GM06990 (cell line): ENCODE results near the gene LPP.

Experiments used
- DNase-seq: peaks from one replicate; pipeline ENCODE4 v3.0.0-alpha.2; 2011; ENCODE audit not compliant: insufficient read length; ENCODE audit errors: extremely low read depth
- H3K27me3 ChIP-seq: replicated peaks from 2 replicates; pipeline ENCODE4 v1.6.0; 2011; ENCODE audit warnings: low read length; ENCODE audit not compliant: control insufficient read depth, insufficient read depth
- H3K36me3 ChIP-seq: 2 replicates; pipeline ENCODE4 v1.5.1; 2011; ENCODE audit warnings: low read length; ENCODE audit not compliant: control insufficient read depth, insufficient read depth
- H3K4me3 ChIP-seq: replicated peaks from 2 replicates; pipeline ENCODE4 v1.5.1; 2011; ENCODE audit warnings: low read depth, mild to moderate bottlenecking, control low read depth, low read length
- TF ChIP-seq, protein P1 (sequence below): IDR thresholded peaks from 2 replicates; pipeline ENCODE4 v1.5.1; 2011; ENCODE audit warnings: low read length, control low read depth, mild to moderate bottlenecking, inconsistent platforms; ENCODE audit not compliant: insufficient read depth, poor library complexity, severe bottlenecking

Gene LPP

DNA sequence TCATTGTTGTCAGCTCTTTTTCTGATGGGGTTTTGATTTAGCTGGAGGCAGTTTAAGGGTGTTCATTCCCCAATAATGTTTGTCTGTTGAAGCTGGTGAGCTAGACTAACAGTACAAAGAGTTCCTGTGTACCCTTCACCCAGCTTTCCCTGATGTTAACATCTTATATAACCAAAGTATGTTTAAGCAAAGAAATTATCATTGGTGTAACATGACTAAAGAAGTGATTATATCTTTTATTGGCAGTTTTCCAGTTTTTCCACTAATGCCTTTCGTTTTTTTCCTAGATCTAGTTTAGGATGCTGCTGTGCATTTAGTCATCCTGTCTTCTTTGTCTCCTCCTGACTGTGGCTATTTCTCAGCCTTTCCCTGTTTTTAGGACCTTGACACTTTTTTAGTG lies 165.6 kb downstream of the LPP start:
- Histone ChIP-seq H3K27me3 (no peaks in the 10 kb centered on the region; the same call in none of the 2 replicates), H3K4me3 (no peak overlapping the region), H3K36me3 (no peaks in the 10 kb centered on the region)
- no peak for DNase-seq
- TF ChIP-seq, protein P1, sequence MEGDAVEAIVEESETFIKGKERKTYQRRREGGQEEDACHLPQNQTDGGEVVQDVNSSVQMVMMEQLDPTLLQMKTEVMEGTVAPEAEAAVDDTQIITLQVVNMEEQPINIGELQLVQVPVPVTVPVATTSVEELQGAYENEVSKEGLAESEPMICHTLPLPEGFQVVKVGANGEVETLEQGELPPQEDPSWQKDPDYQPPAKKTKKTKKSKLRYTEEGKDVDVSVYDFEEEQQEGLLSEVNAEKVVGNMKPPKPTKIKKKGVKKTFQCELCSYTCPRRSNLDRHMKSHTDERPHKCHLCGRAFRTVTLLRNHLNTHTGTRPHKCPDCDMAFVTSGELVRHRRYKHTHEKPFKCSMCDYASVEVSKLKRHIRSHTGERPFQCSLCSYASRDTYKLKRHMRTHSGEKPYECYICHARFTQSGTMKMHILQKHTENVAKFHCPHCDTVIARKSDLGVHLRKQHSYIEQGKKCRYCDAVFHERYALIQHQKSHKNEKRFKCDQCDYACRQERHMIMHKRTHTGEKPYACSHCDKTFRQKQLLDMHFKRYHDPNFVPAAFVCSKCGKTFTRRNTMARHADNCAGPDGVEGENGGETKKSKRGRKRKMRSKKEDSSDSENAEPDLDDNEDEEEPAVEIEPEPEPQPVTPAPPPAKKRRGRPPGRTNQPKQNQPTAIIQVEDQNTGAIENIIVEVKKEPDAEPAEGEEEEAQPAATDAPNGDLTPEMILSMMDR = no peak

DNA sequence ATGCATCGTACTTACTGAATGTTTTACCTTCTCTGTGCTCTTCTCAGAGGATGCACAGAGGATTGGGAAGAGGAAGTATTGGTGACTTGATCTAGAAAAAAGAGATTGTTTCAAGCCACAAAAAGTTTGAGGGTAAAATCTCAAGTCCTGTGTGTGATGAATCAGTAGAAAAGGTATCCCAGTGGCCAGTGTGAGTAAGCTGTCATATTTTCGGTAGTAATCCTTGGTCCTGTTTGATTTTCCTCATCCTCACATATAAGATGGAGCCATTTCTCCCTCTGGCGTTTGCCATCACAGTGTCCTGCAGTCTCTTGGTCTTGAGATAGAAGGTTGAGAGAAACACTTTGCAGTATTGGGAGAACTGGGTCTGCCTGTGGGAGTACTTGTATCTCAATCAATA lies 166.8 kb downstream of the LPP start:
- Histone ChIP-seq H3K27me3 (no peaks in the 10 kb centered on the region; the same call in none of the 2 replicates), H3K4me3 (no peak overlapping the region), H3K36me3 (no peaks in the 10 kb centered on the region)
- no peak for DNase-seq
- TF ChIP-seq, protein P1 = no peak

DNA sequence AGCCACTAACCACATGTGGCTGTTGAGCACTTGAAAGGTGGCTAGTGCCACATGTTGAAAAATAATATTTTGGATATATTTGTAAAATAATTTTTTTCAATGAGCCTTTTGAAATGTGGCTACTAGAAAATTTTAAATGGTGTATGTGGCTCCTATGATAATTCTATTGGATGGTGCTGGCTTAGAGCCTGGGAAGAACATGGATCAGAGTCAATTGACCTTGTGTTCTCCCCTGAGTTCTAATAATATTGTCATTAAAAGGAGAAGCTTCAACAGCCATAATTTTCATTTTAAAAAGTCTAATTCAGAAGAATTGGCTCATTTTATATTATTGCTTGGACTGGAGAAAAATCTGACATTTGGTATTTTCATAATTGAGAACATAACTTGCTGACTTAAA lies 167.3 kb downstream of the LPP start:
- Histone ChIP-seq H3K27me3 (no peaks in the 10 kb centered on the region; the same call in none of the 2 replicates), H3K4me3 (no peak overlapping the region), H3K36me3 (no peaks in the 10 kb centered on the region)
- DNase-seq = no peak
- TF ChIP-seq, protein P1 = no peak

DNA sequence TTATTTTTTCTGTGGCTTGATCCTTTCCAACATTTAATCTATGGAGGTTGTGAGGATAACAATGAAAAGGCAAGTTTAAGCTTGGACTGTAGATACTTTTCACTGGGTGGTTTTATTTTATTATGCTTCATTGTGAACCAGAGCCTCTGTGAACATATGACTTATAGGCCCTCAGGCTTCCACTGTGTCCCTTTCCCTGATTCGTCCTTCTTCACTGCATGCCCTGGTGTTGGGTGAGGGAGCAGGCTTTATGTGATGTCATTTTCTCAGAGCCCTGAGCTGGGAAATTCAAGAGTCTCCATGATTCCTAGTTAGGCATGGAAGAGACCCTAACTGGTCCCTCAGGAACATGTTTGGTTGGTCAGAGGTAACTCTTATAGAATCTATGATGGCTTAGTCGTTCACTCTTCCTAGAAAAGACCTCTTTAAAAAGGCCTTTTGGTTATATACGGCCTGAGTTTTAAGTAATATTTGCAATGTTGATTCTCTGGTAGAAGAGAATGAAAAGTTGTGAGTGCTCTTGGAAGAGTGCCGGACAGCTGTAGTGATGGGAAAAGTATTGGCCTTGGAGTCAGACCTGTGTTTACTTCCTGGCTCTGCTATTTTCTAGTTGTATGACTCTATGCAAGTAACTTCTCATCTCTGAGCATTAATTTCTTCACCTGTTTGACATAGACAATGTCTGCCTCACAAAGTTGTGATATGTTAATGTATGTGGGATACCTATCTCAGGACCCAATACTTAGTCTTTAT lies 168.4 kb downstream of the LPP start:
- H3K27me3 ChIP-seq = no peaks in the 10 kb centered on the region; the same call in none of the 2 replicates
- H3K4me3 ChIP-seq = no peak overlapping the region
- TF ChIP-seq, protein P1 = no peak
- no peak for DNase-seq
- no peaks in the 10 kb centered on the region for H3K36me3 ChIP-seq

DNA sequence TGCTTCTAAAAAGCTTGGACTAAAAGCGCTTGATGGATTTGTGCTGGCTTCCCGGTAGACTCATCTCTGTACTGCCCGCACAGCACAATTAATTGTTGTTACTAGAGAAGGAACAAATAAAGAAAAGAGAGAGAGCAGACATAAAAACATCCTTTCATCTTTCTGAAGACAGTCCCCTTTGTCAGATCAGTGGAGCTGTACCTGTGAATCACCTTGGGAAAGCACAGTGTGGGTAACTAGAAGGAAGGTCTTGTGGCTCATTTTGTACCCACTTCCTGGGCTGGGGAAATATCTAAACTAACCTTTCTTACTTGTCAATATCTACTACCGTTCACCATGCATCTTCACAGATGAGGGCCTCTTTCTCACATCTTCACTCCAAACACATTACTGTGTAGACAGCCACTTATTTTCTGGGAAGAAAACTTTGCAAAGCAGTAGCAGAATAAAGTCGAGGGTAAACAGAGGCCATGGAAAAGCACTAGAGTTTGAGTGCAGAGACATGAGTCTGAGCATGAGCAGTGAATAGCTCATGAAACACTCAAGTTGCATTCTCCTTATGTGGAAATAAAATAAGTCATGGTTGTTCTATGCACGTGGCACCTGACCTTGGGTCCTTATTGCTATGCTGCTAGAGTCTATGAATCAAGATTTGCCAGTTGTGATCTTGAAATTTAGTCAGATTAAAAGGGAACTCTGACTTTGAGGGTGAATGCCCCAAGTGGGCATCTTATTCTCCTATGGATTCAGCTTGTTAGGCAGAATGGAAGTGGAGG lies 169.3 kb downstream of the LPP start:
- TF ChIP-seq, protein P1 = no peak
- DNase-seq = no peak
- Histone ChIP-seq H3K4me3 (no peak overlapping the region), H3K36me3 (no peaks in the 10 kb centered on the region), H3K27me3 (no peaks in the 10 kb centered on the region; the same call in none of the 2 replicates)
